ENCODE results near the gene LEKR1. TPM values are rescaled to one million over a fixed set of nuclear protein-coding genes. Genes with fewer than 3 reads are reported as not detected.

LEKR1 gene
- total RNA-seq, 1 experiment from 2014 or later, result 0.90 TPM

GRCh38 chr3:156978481-156978961 lies 152.4 kb downstream of the LEKR1 start:
- no peaks in the 10 kb centered on the region for H3K36me3 ChIP-seq (ENCODE audit: insufficient read depth, low read length, poor library complexity, severe bottlenecking)
- no peak overlapping the region for H3K27ac ChIP-seq (ENCODE audit: low read depth, low read length, poor library complexity, severe bottlenecking)
- intact Hi-C loops (cut with micrococcal nuclease; ENCODE audit: unreplicated experiment), result no loop called here
- CTCF ChIA-PET, result no interaction called here
- DNase-seq (ENCODE audit: low spot score), result no peak
- POLR2A ChIA-PET (ENCODE audit: low non-redundant PET), result no interaction called here
- TF ChIP-seq CTCF (conservative IDR thresholded peaks at IDR 0.05; ENCODE audit: low read depth, low read length) (no peak), EZH2 (IDR thresholded peaks at IDR 0.05; ENCODE audit: borderline replicate concordance, low read depth, low read length, poor library complexity, severe bottlenecking) (no peak)
- H3K4me3 ChIP-seq (ENCODE audit: low read depth, low read length, poor library complexity, severe bottlenecking), result no peak overlapping the region
- H3K9me3 ChIP-seq (ENCODE audit: low read depth, low read length, poor library complexity, severe bottlenecking), result no peaks in the 10 kb centered on the region
- no peaks in the 10 kb centered on the region for H3K27me3 ChIP-seq (replicated peaks; ENCODE audit: insufficient read depth, low read depth, low read length, poor library complexity)
- no TSS peak for BruUV-seq (replicated peaks)
- peaks cover 4% of the 10 kb centered on the region for H3K4me1 ChIP-seq (ENCODE audit: insufficient read depth, low read length, poor library complexity, severe bottlenecking)

- DNase-seq (ENCODE audit: low spot score), result no peak
- BruUV-seq (replicated peaks), result no TSS peak
- TF ChIP-seq EZH2 (IDR thresholded peaks at IDR 0.05; ENCODE audit: borderline replicate concordance, low read depth, low read length, poor library complexity, severe bottlenecking) (no peak), CTCF (conservative IDR thresholded peaks at IDR 0.05; ENCODE audit: low read depth, low read length) (no peak)
- Histone ChIP-seq H3K4me3 (ENCODE audit: low read depth, low read length, poor library complexity, severe bottlenecking) (no peak overlapping the region), H3K27me3 (replicated peaks; ENCODE audit: insufficient read depth, low read depth, low read length, poor library complexity) (no peaks in the 10 kb centered on the region), H3K9me3 (ENCODE audit: low read depth, low read length, poor library complexity, severe bottlenecking) (no peaks in the 10 kb centered on the region), H3K4me1 (ENCODE audit: insufficient read depth, low read length, poor library complexity, severe bottlenecking) (no peaks in the 10 kb centered on the region), H3K36me3 (ENCODE audit: insufficient read depth, low read length, poor library complexity, severe bottlenecking) (no peaks in the 10 kb centered on the region), H3K27ac (ENCODE audit: low read depth, low read length, poor library complexity, severe bottlenecking) (no peak overlapping the region)
- POLR2A ChIA-PET (ENCODE audit: low non-redundant PET), result no interaction called here
- CTCF ChIA-PET, result no interaction called here
- intact Hi-C loops (cut with micrococcal nuclease; ENCODE audit: unreplicated experiment), result no loop called here
Measured at GRCh38 chr3:156981005-156981404, 154.9 kb downstream of the LEKR1 start.

GRCh38 chr3:156983559-156983958 lies 157.4 kb downstream of the LEKR1 start:
- Histone ChIP-seq H3K36me3 (ENCODE audit: insufficient read depth, low read length, poor library complexity, severe bottlenecking) (no peaks in the 10 kb centered on the region), H3K27ac (ENCODE audit: low read depth, low read length, poor library complexity, severe bottlenecking) (no peak overlapping the region), H3K27me3 (replicated peaks; ENCODE audit: insufficient read depth, low read depth, low read length, poor library complexity) (no peaks in the 10 kb centered on the region), H3K9me3 (ENCODE audit: low read depth, low read length, poor library complexity, severe bottlenecking) (no peaks in the 10 kb centered on the region), H3K4me1 (ENCODE audit: insufficient read depth, low read length, poor library complexity, severe bottlenecking) (no peaks in the 10 kb centered on the region), H3K4me3 (ENCODE audit: low read depth, low read length, poor library complexity, severe bottlenecking) (no peak overlapping the region)
- BruUV-seq (replicated peaks), result no TSS peak
- CTCF ChIA-PET, result no interaction called here
- intact Hi-C loops (cut with micrococcal nuclease; ENCODE audit: unreplicated experiment), result no loop called here
- TF ChIP-seq EZH2 (IDR thresholded peaks at IDR 0.05; ENCODE audit: borderline replicate concordance, low read depth, low read length, poor library complexity, severe bottlenecking) (no peak), CTCF (conservative IDR thresholded peaks at IDR 0.05; ENCODE audit: low read depth, low read length) (no peak)
- POLR2A ChIA-PET (ENCODE audit: low non-redundant PET), result no interaction called here
- no peak for DNase-seq (ENCODE audit: low spot score)

Measured in A673 (cell line).